H1 (cell line): ENCODE data around the gene SMIM41. TPM values are rescaled to one million over a fixed set of nuclear protein-coding genes. Genes with fewer than 3 reads are reported as not detected.

Experiments
- CTCF ChIA-PET: fragments of 300-600 bp; sonication (Branson Sonifier 250); formaldehyde crosslinking; loops from one replicate; lab custom pipeline; 2021; ENCODE audit not compliant: partially characterized antibody; lab: Charles Lee
- POLR2A ChIA-PET: fragments of 300-600 bp; sonication (Branson Sonifier 250); formaldehyde crosslinking; loops from one replicate; lab custom pipeline; 2021; ENCODE audit warnings: inconsistent platforms; ENCODE audit not compliant: partially characterized antibody; lab: Charles Lee
- DNase-seq, 2 experiments: peaks; one replicate each; pipeline versions ENCODE4 v3.0.0 to v3.0.0-alpha.2; 2010 to 2022; ENCODE audit warnings: low spot score in 2 of 2, low read depth in 1 of 2, mixed read lengths in 1 of 2
- FAIRE-seq: peaks from 2 replicates; lab custom pipeline; 2011; peaks lifted over from hg19 to GRCh38; lab: Jason Lieb, UNC
- H2AFZ ChIP-seq: 2 replicates; pipeline ENCODE4 v1.8.1; 2012; ENCODE audit warnings: low read length, inconsistent platforms
- H2AK5ac ChIP-seq: 2 replicates; pipeline ENCODE4 v1.6.1; 2013; ENCODE audit warnings: low read depth, low read length
- H2BK120ac ChIP-seq: replicated peaks from 2 replicates; pipeline ENCODE3; 2013; ENCODE audit warnings: low read depth, low read length, inconsistent platforms
- H2BK12ac ChIP-seq: 2 replicates; pipeline ENCODE4 v1.6.1; 2013; ENCODE audit warnings: low read depth, low read length
- H2BK15ac ChIP-seq: 2 replicates; pipeline ENCODE4 v1.6.1; 2013; ENCODE audit warnings: low read length
- H2BK20ac ChIP-seq: 2 replicates; pipeline ENCODE4 v1.6.1; 2013; ENCODE audit warnings: low read length
- H2BK5ac ChIP-seq: 2 replicates; pipeline ENCODE4 v1.6.1; 2013; ENCODE audit warnings: low read depth, low read length
- H3K14ac ChIP-seq: 2 replicates; pipeline ENCODE4 v1.6.1; 2013; ENCODE audit warnings: inconsistent platforms; ENCODE audit not compliant: insufficient read length
- H3K18ac ChIP-seq: 2 replicates; pipeline ENCODE4 v1.6.1; 2013; ENCODE audit warnings: low read length; ENCODE audit errors: extremely low read depth
- H3K23ac ChIP-seq: 2 replicates; pipeline ENCODE4 v1.6.1; 2013; ENCODE audit warnings: inconsistent platforms; ENCODE audit not compliant: insufficient read length
- H3K23me2 ChIP-seq: 2 replicates; pipeline ENCODE4 v1.6.1; 2013; ENCODE audit warnings: low read depth, low read length
- H3K27ac ChIP-seq: 2 replicates; pipeline ENCODE4 v1.6.1; 2011; ENCODE audit warnings: low read depth, low read length, inconsistent platforms
- H3K27me3 ChIP-seq, 4 experiments: replicated peaks in 1 of 4; 1 replicate in 1 of 4; 2 replicates in 3 of 4; pipeline versions ENCODE4 v1.6.1 to v1.8.1; 2011 to 2013; ENCODE audit warnings: low read length in 3 of 4, mild to moderate bottlenecking in 3 of 4, inconsistent platforms in 2 of 4, mixed read lengths in 2 of 4, moderate library complexity in 1 of 4; ENCODE audit not compliant: control insufficient read depth in 3 of 4, insufficient read depth in 3 of 4; ENCODE audit errors: extremely low read depth in 1 of 4
- H3K36me3 ChIP-seq, 4 experiments: 2 replicates each; pipeline versions ENCODE4 v1.6.1 to v1.8.1; 2011 to 2013; ENCODE audit warnings: mild to moderate bottlenecking in 4 of 4, low read length in 3 of 4, moderate library complexity in 2 of 4, control low read depth in 1 of 4, inconsistent platforms in 1 of 4; ENCODE audit not compliant: insufficient read depth in 4 of 4, control insufficient read depth in 2 of 4
- H3K4ac ChIP-seq: replicated peaks from 2 replicates; pipeline ENCODE3; 2013; ENCODE audit warnings: low read length, low read depth, mixed read lengths, inconsistent platforms; ENCODE audit not compliant: insufficient read length
- H3K4me1 ChIP-seq, 4 experiments: replicated peaks in 1 of 4; 1 replicate in 1 of 4; 2 replicates in 3 of 4; pipeline versions ENCODE4 v1.6.1 to v1.8.1; 2011 to 2013; ENCODE audit warnings: low read length in 3 of 4, inconsistent platforms in 2 of 4, mixed read lengths in 1 of 4; ENCODE audit not compliant: insufficient read depth in 4 of 4, control insufficient read depth in 3 of 4
- H3K4me2 ChIP-seq, 2 experiments: 2 replicates each; pipeline versions ENCODE4 v1.6.1 to v1.8.1; 2011 to 2013; ENCODE audit warnings: low read depth in 2 of 2, low read length in 2 of 2, control low read depth in 1 of 2, inconsistent platforms in 1 of 2, mild to moderate bottlenecking in 1 of 2; ENCODE audit not compliant: insufficient read depth in 1 of 2
- H3K4me3 ChIP-seq, 4 experiments: fragments of 200-600, 300-600 bp in 1 of 4; sonication (generic), shearing (Covaris generic), sonication (Bioruptor Twin) in 1 of 4; 2 replicates each; pipeline versions ENCODE4 v1.5.1 to v1.8.1; 2011 to 2016; ENCODE audit warnings: low read length in 4 of 4, low read depth in 3 of 4, control low read depth in 2 of 4, inconsistent platforms in 2 of 4, mild to moderate bottlenecking in 2 of 4, mixed read lengths in 1 of 4, moderate library complexity in 1 of 4; ENCODE audit not compliant: insufficient read depth in 2 of 4; ENCODE audit errors: extremely low read depth in 1 of 4
- H3K56ac ChIP-seq: replicated peaks from 2 replicates; pipeline ENCODE3; 2013; ENCODE audit warnings: low read depth, mild to moderate bottlenecking, mixed read lengths, low read length, inconsistent platforms; ENCODE audit not compliant: insufficient read length
- H3K79me1 ChIP-seq: 2 replicates; pipeline ENCODE4 v1.6.1; 2013; ENCODE audit warnings: low read depth, low read length, control low read depth
- H3K79me2 ChIP-seq, 2 experiments: 2 replicates each; pipeline versions ENCODE4 v1.6.1 to v1.8.1; 2012 to 2013; ENCODE audit warnings: low read length in 2 of 2, mild to moderate bottlenecking in 2 of 2, inconsistent platforms in 1 of 2; ENCODE audit not compliant: insufficient read depth in 2 of 2, control insufficient read depth in 1 of 2
- H3K9ac ChIP-seq, 4 experiments: replicated peaks in 1 of 4; 1 replicate in 1 of 4; 2 replicates in 3 of 4; pipeline versions ENCODE4 v1.6.1 to v1.8.1; 2011 to 2013; ENCODE audit warnings: low read depth in 3 of 4, low read length in 3 of 4, control low read depth in 2 of 4, mild to moderate bottlenecking in 2 of 4, moderate library complexity in 2 of 4, inconsistent platforms in 1 of 4; ENCODE audit errors: extremely low read depth in 1 of 4
- H3K9me3 ChIP-seq, 2 experiments: 2 replicates each; pipeline versions ENCODE4 v1.6.1 to v1.8.1; 2012 to 2013; ENCODE audit warnings: mild to moderate bottlenecking in 2 of 2, moderate library complexity in 2 of 2, control low read depth in 1 of 2, inconsistent platforms in 1 of 2, low read depth in 1 of 2, low read length in 1 of 2, mixed read lengths in 1 of 2; ENCODE audit not compliant: insufficient read depth in 2 of 2
- H4K20me1 ChIP-seq, 2 experiments: replicated peaks in 1 of 2; 2 replicates each; pipeline versions ENCODE3 to v1.8.1; 2011 to 2013; ENCODE audit warnings: inconsistent platforms in 2 of 2, low read length in 2 of 2, mild to moderate bottlenecking in 1 of 2; ENCODE audit not compliant: insufficient read depth in 2 of 2, control insufficient read depth in 1 of 2
- H4K5ac ChIP-seq: 2 replicates; pipeline ENCODE4 v1.6.1; 2013; ENCODE audit warnings: low read length, low read depth, mixed read lengths, inconsistent platforms; ENCODE audit not compliant: insufficient read length
- H4K8ac ChIP-seq: 2 replicates; pipeline ENCODE4 v1.8.0; 2013; ENCODE audit warnings: mild to moderate bottlenecking, moderate library complexity, low read length, inconsistent platforms; ENCODE audit not compliant: insufficient read depth; ENCODE audit errors: extremely low read depth
- H4K91ac ChIP-seq: replicated peaks from 2 replicates; pipeline ENCODE3; 2013; ENCODE audit warnings: low read length, mixed read lengths, inconsistent platforms; ENCODE audit not compliant: insufficient read length
- ASH2L ChIP-seq: fragments of 200-600, 300-600 bp; sonication (generic); IDR thresholded peaks from one replicate; pipeline ENCODE4 v1.7.1; 2017; ENCODE audit warnings: low read length
- BCL11A ChIP-seq, 2 experiments: IDR thresholded peaks; one replicate each; pipeline ENCODE4 v1.6.1; 2011; ENCODE audit warnings: low read depth in 2 of 2, low read length in 2 of 2, mild to moderate bottlenecking in 2 of 2
- CREB1 ChIP-seq: IDR thresholded peaks from 2 replicates; pipeline ENCODE4 v1.6.1; 2012; ENCODE audit warnings: inconsistent platforms
- FOSL1 ChIP-seq: IDR thresholded peaks from 2 replicates; pipeline ENCODE4 v1.6.1; 2011; ENCODE audit warnings: mild to moderate bottlenecking, low read depth, low read length, moderate library complexity; ENCODE audit not compliant: insufficient read depth
- HDAC2 ChIP-seq, 2 experiments: fragments of 300-600 bp in 1 of 2; sonication (generic) in 1 of 2; IDR thresholded peaks; 2 replicates each; pipeline ENCODE4 v1.6.1; 2011 to 2012; ENCODE audit warnings: low read depth in 2 of 2, low read length in 2 of 2, mild to moderate bottlenecking in 2 of 2, moderate library complexity in 2 of 2, borderline replicate concordance in 1 of 2, inconsistent platforms in 1 of 2
- HDAC6 ChIP-seq: IDR thresholded peaks from one replicate; pipeline ENCODE4 v1.7.1; 2012; ENCODE audit warnings: low read depth, mild to moderate bottlenecking, inconsistent platforms, low read length, moderate library complexity
- KDM4A ChIP-seq: IDR thresholded peaks from one replicate; pipeline ENCODE4 v1.7.1; 2012; ENCODE audit warnings: low read depth, mild to moderate bottlenecking, moderate library complexity, low read length, inconsistent platforms; ENCODE audit not compliant: severe bottlenecking
- POLR2A ChIP-seq, 2 experiments: IDR thresholded peaks; 1 replicate in 1 of 2; 2 replicates in 1 of 2; pipeline ENCODE4 v1.6.1; 2011; ENCODE audit warnings: low read depth in 2 of 2, low read length in 2 of 2, mild to moderate bottlenecking in 2 of 2; ENCODE audit errors: control extremely low read depth in 1 of 2
- POLR2AphosphoS5 ChIP-seq: IDR thresholded peaks from 2 replicates; pipeline ENCODE4 v1.6.1; 2011; ENCODE audit warnings: low read depth, low read length
- RBBP5 ChIP-seq: IDR thresholded peaks from 2 replicates; pipeline ENCODE4 v1.7.1; 2012; ENCODE audit warnings: low read depth, mild to moderate bottlenecking, inconsistent platforms, low read length, moderate library complexity, borderline replicate concordance
- SP2 ChIP-seq: IDR thresholded peaks from 2 replicates; pipeline ENCODE4 v1.6.1; 2012; ENCODE audit warnings: mild to moderate bottlenecking, low read length, inconsistent platforms
- YY1 ChIP-seq: IDR thresholded peaks from 2 replicates; pipeline ENCODE4 v1.6.1; 2011; ENCODE audit warnings: low read depth, mild to moderate bottlenecking, low read length
- WGBS, 2 experiments: shearing (Covaris generic) in 1 of 2; methylation state at CpG; one replicate each; pipeline versions ENCODE4 v1.1.6 to v1.1.7; 2013 to 2015; ENCODE audit warnings: low lambda C conversion rate in 2 of 2, mixed read lengths in 2 of 2, inconsistent platforms in 1 of 2, low coverage in 1 of 2, missing lambda C conversion rate in 1 of 2; ENCODE audit not compliant: insufficient replicate concordance in 2 of 2, insufficient coverage in 1 of 2, insufficient read length in 1 of 2; ENCODE audit errors: extremely low coverage in 1 of 2, missing lambda C conversion rate in 1 of 2; 5-methylcytosine and 5-hydroxymethylcytosine counted together
- polyA plus RNA-seq, 7 experiments: library from polyadenylated mRNA; depleted of rRNA in 3 of 7; stranded (reverse) in 5 of 7; unstranded in 2 of 7; fragments of >200 nt in 5 of 7; fragments of 200-250 nt in 2 of 7; gene quantifications; 1 replicate in 5 of 7; 2 replicates in 1 of 7; 4 replicates in 1 of 7; pipeline versions ENCODE4 v1.2.1 to v1.2.3, GENCODE V29; 2011 to 2013; ENCODE audit warnings: missing spikeins in 2 of 7, mixed read lengths in 2 of 7
- total RNA-seq: library from RNA; stranded (reverse); fragmentation: NEBNext Ultra II Directional; extraction: Animal tissue kit (Norgen Biotek cat#: 25700); gene quantifications from 2 replicates; pipeline ENCODE4 v1.2.1, GENCODE V29; 2021

The SMIM41 gene
- total and polyA plus RNA-seq, 2 of the 8 experiments (the other 6 are each of a cell fraction or from before 2014, with no cell fraction given): 0.28 to 0.98 TPM

GRCh38 chr12:52063981-52064649 lies 15.4 kb upstream of the SMIM41 start:
- Histone ChIP-seq H2BK12ac (0 out of 2 replicates have a peak overlapping the region, but pooled peaks have one; percentile 27), H3K27me3 (peaks cover 0 to 2% (median 0%) of the 10 kb centered on the region in 4 experiments; a peak in 2 of 7 replicates), H4K8ac (peak overlapping the region; percentile 78; the same call in 1 of the 2 replicates), H3K23me2 (peaks cover 2% of the 10 kb centered on the region), H4K20me1 (no peaks in the 10 kb centered on the region), H2AFZ (no peak overlapping the region), H3K14ac (no peak overlapping the region), H3K9me3 (no peaks in the 10 kb centered on the region; a peak in 1 of 4 replicates), H3K27ac (no peak overlapping the region), H3K4me1 (peaks cover 0 to 2% (median 0%) of the 10 kb centered on the region in 4 experiments; a peak in 3 of 7 replicates), H3K4me2 (no peak overlapping the region), H2AK5ac (0 out of 2 replicates have a peak overlapping the region, but pooled peaks have one; percentile 24), H3K36me3 (0 out of 8 replicates have a peak, but pooled peaks cover 0 to under 1% (median 0%) of the 10 kb centered on the region in 4 experiments), H3K4ac (no peak overlapping the region), H3K79me2 (no peaks in the 10 kb centered on the region), H3K56ac (no peak overlapping the region), H4K5ac (no peak overlapping the region), H3K9ac (no peak overlapping the region), H3K4me3 (no peak overlapping the region), H2BK15ac (no peak overlapping the region), H2BK5ac (no peak overlapping the region), H3K79me1 (no peaks in the 10 kb centered on the region), H3K23ac (no peak overlapping the region), H3K18ac (no peak overlapping the region), H2BK120ac (no peak overlapping the region), H2BK20ac (no peak overlapping the region), H4K91ac (no peak overlapping the region)
- ChIA-PET CTCF (interaction anchor here (0.6 to 34.1 kb wide), 9 partner anchors 9 to 149 kb away, joined by 3 to 1022 read pairs (median 4); partner anchors contain the start of gene SMIM41), POLR2A (interaction anchor here (0.6 to 2.3 kb wide), 4 partner anchors 13 to 33 kb away, joined by 3 to 14 read pairs (median 10); partner anchors contain the start of genes NR4A1 and SMIM41)
- DNase-seq (no peak), FAIRE-seq (no peak)
- WGBS, 2 experiments: 81% methylated on average over 12 of the region's 12 CpGs; no CpG with 5 or more reads in 1 of the 2 experiments
- TF ChIP-seq HDAC6 (no peak), RBBP5 (no peak), YY1 (no peak), KDM4A (no peak), CREB1 (no peak), POLR2A (IDR thresholded peaks at IDR 0.05; ENCODE audit: control extremely low read depth in 1 of 2, low read depth in 2 of 2, low read length in 2 of 2) (no peak), ASH2L (no peak), SP2 (no peak), HDAC2 (IDR thresholded peaks at IDR 0.05; ENCODE audit: borderline replicate concordance in 1 of 2, low read depth in 2 of 2, low read length in 2 of 2) (no peak), BCL11A (IDR thresholded peaks at IDR 0.05; ENCODE audit: low read depth in 2 of 2, low read length in 2 of 2) (no peak), POLR2AphosphoS5 (no peak), FOSL1 (no peak)
